Measurements from ENCODE around the gene ITPR2.
"Not testable (repeated sequence)": the region's sequence is repeated elsewhere in the genome, so short reads cannot be mapped to it uniquely, and the experiment has no call there.

Gene ITPR2

DNA sequence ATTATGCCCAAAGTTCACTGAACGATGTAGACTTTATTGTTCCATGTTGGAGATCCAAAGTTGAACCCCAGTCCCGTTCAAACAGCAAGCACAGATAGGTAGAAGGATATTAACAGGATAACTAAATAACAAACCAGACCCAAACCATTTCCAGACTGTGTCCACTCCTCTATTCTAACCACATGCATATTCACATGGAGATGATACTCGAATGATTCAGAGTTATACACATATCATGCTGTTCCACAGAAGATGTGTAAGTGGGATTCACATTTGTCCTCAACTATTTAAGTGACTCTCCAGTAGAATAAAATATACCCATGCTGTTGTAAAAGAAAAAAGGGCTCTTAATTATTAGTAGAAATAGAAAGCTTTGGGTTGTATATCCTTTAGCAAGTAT lies 185.9 kb downstream of the ITPR2 start:
- H3K4me3 ChIP-seq (ENCODE audit: low read depth, low read length), result no peak overlapping the region
- no peak for TF ChIP-seq CTCF (IDR thresholded peaks at IDR 0.05; ENCODE audit: borderline replicate concordance, insufficient read depth, low read depth, low read length)

DNA sequence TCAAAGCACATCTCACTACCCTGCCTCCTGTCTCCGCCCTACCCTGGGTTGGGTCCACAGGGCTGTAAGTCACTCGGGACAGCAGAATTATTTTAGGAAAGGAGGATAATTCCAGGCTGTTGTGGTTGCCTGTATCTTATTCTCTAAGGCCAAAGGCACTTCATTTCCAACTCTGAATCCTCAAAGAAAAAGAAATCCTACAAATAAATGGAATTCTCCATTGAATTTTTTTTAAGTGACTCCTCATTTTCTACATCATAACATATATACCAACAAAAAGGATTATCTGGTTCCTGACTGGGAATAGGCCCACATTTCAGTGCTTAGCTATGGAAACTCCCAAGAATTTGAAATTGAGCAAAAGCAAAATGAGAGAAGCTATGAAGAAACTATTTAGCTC lies 186.4 kb downstream of the ITPR2 start:
- no peak for TF ChIP-seq CTCF (IDR thresholded peaks at IDR 0.05; ENCODE audit: borderline replicate concordance, insufficient read depth, low read depth, low read length)
- H3K4me3 ChIP-seq (ENCODE audit: low read depth, low read length), result no peak overlapping the region

GRCh38 chr12:26644376-26644775 lies 188.6 kb downstream of the ITPR2 start:
- not testable (repeated sequence) for H3K4me3 ChIP-seq (ENCODE audit: low read depth, low read length)

DNA sequence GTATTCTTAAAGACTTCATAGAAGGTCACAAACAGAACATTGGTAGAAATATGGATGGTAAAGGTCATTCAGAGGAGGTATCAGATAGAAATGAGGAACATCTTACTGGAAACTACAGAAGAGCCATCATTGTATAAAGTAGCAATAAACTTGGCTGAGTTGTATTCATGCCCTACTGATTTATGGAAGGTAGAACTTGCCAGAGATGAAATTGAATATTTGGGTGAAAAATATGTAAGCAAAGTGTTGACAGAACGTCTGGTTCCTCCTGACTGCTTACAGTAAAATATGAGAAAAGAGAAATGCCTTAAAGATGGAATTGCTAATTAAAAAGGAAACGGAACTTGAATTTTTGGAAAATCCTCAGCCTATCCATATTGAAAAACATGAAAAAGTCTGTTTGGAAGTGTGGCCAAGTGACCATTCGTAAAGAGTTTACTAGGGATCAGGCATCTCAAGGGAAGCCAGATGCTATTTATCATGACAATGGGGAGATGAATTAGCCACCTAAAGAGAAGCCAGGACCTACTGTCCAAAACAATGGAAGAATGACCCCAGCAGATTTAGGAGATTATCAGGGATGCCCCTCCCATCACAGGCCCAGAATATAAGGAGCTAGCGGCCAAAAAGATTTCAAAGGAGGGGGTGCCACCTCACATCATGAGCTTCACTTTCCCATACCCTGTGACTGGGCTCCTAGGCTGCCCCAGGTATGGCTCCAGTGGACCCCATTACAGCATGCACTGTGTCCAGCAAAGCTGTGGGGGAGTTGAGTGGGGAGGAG lies 189.3 kb downstream of the ITPR2 start:
- H3K4me3 ChIP-seq (ENCODE audit: low read depth, low read length), result no peak overlapping the region
- TF ChIP-seq CTCF (IDR thresholded peaks at IDR 0.05; ENCODE audit: borderline replicate concordance, insufficient read depth, low read depth, low read length), result no peak

DNA sequence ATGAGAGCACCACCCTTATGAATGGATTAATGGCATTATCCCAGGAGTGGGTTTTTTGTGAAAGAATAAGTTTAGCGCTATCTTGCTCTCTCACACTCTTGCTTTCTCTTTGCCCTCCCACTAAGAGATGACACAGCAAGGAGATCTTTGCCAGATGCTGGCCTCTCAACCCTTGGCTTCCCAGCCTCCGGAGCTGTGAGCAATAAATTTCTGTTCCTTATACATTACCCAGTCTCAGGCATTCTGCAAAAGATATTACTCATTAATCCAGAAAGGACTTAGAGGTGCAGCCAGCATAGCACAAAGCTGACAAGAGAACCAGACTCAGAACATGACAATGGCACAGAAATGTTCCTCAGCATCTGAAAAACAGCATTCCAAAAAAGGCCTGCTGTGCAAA lies 190.6 kb downstream of the ITPR2 start:
- no peak overlapping the region for H3K4me3 ChIP-seq (ENCODE audit: low read depth, low read length)
- no peak for TF ChIP-seq CTCF (IDR thresholded peaks at IDR 0.05; ENCODE audit: borderline replicate concordance, insufficient read depth, low read depth, low read length)

- TF ChIP-seq CTCF (IDR thresholded peaks at IDR 0.05; ENCODE audit: borderline replicate concordance, insufficient read depth, low read depth, low read length), result no peak
- no peak overlapping the region for H3K4me3 ChIP-seq (ENCODE audit: low read depth, low read length)
Observed at GRCh38 chr12:26636710-26637328, 196.2 kb downstream of the ITPR2 start.

DNA sequence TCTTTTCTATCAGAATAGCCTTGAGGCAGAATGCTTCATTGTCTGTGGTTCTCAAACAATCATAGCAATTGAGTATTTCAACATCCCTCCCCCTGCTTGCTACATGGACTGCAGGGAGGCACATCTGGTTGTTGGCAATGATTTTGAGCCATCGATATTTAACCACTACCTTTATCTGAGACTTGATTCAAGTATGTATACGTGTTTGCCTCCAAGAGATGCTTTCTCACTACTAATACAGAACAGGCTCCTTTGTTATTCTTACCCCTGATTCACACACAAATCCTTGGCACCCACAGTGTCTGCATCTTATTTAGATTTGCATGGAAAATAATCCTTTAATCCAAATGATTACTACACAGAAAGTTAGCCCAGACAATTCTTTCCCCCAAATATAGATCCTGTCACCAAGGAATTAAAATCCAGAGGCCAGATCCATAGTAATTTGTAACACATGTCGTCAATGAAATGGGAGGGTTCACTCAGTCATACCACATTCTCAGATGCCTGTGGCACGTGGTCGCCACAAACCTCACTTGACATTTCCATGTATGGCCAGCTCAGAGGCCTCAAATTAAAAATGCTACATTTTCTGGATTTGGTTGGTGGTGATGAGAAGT lies 199.3 kb downstream of the ITPR2 start:
- TF ChIP-seq CTCF (IDR thresholded peaks at IDR 0.05; ENCODE audit: borderline replicate concordance, insufficient read depth, low read depth, low read length), result no peak

More for the DNA sequence above, 199.3 kb downstream of the ITPR2 start:
- no peak overlapping the region for H3K4me3 ChIP-seq (ENCODE audit: low read depth, low read length)

All from GM12875 (cell line).